ENCODE data around the gene PSMD3.

PSMD3 gene

GRCh38 chr17:40024901-40025300 lies 44.3 kb downstream of the PSMD3 start:
- Histone ChIP-seq H3K27me3 (ENCODE audit: insufficient read depth, low read length) (no peaks in the 10 kb centered on the region), H3K9me3 (ENCODE audit: low read length) (no peaks in the 10 kb centered on the region), H3K4me3 (ENCODE audit: low read length) (no peak overlapping the region), H2AFZ (ENCODE audit: low read depth, low read length) (no peak overlapping the region), H3K4me1 (ENCODE audit: insufficient read depth, low read length) (no peaks in the 10 kb centered on the region), H3K36me3 (ENCODE audit: insufficient read depth, low read length) (peaks cover 71% of the 10 kb centered on the region)

DNA sequence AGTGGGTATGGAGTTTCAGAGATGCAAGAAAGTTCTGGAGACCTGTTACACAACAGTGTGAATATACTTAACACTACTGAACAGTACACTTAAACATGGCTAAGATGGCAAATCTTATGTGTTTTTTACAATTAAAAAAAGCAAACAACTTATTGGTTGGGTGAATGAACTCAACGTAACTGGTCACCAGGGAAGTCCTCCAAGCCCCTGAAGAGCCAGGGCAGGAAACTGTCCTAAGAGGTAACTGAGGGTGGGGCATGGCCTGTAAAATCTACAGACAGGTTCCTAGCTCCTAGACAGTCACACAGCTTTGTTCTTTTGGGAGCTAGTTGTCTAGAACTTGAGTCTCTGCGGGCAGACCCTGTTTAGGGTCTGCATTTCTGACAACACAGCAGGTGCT lies 45.0 kb downstream of the PSMD3 start:
- no peaks in the 10 kb centered on the region for H3K9me3 ChIP-seq (ENCODE audit: low read length)
- no peak overlapping the region for H2AFZ ChIP-seq (ENCODE audit: low read depth, low read length)
- H3K4me3 ChIP-seq (ENCODE audit: low read length): no peak overlapping the region
- no peaks in the 10 kb centered on the region for H3K27me3 ChIP-seq (ENCODE audit: insufficient read depth, low read length)
- H3K4me1 ChIP-seq (ENCODE audit: insufficient read depth, low read length): no peaks in the 10 kb centered on the region
- peaks cover 70% of the 10 kb centered on the region for H3K36me3 ChIP-seq (ENCODE audit: insufficient read depth, low read length)

- Histone ChIP-seq H3K4me3 (ENCODE audit: low read length) (no peak overlapping the region), H2AFZ (ENCODE audit: low read depth, low read length) (no peak overlapping the region), H3K4me1 (ENCODE audit: insufficient read depth, low read length) (no peaks in the 10 kb centered on the region), H3K27me3 (ENCODE audit: insufficient read depth, low read length) (no peaks in the 10 kb centered on the region), H3K9me3 (ENCODE audit: low read length) (no peaks in the 10 kb centered on the region), H3K36me3 (ENCODE audit: insufficient read depth, low read length) (peaks cover 71% of the 10 kb centered on the region)
Measured at GRCh38 chr17:40025991-40026815, 45.6 kb downstream of the PSMD3 start.

- Histone ChIP-seq H2AFZ (ENCODE audit: low read depth, low read length) (no peak overlapping the region), H3K4me1 (ENCODE audit: insufficient read depth, low read length) (no peaks in the 10 kb centered on the region), H3K36me3 (ENCODE audit: insufficient read depth, low read length) (peaks cover 72% of the 10 kb centered on the region), H3K27me3 (ENCODE audit: insufficient read depth, low read length) (no peaks in the 10 kb centered on the region), H3K4me3 (ENCODE audit: low read length) (no peak overlapping the region), H3K9me3 (ENCODE audit: low read length) (no peaks in the 10 kb centered on the region)
Measured at GRCh38 chr17:40026816-40027613, 46.4 kb downstream of the PSMD3 start.

DNA sequence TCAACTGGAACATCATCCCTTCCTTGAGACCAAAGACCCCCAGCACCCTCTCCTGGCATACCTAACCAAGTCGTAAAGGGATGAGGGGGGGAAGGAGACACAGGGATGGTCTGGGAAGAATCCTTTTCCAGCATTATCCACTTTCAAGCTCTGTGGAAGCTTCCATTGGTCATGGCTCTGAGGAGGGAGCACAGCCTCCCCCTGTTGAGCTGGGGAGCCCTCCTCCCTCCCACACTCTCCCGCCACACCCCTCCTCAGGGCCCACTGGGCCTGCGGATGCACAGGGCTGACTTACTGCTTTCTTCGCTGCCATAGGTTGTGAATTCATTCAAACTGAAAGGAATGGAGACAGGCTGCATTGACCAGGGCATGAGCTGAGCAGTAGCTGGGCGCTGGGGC lies 47.0 kb downstream of the PSMD3 start:
- Histone ChIP-seq H3K4me3 (ENCODE audit: low read length) (no peak overlapping the region), H3K36me3 (ENCODE audit: insufficient read depth, low read length) (peaks cover 72% of the 10 kb centered on the region), H3K4me1 (ENCODE audit: insufficient read depth, low read length) (no peaks in the 10 kb centered on the region), H2AFZ (ENCODE audit: low read depth, low read length) (no peak overlapping the region), H3K27me3 (ENCODE audit: insufficient read depth, low read length) (no peaks in the 10 kb centered on the region), H3K9me3 (ENCODE audit: low read length) (no peaks in the 10 kb centered on the region)

DNA sequence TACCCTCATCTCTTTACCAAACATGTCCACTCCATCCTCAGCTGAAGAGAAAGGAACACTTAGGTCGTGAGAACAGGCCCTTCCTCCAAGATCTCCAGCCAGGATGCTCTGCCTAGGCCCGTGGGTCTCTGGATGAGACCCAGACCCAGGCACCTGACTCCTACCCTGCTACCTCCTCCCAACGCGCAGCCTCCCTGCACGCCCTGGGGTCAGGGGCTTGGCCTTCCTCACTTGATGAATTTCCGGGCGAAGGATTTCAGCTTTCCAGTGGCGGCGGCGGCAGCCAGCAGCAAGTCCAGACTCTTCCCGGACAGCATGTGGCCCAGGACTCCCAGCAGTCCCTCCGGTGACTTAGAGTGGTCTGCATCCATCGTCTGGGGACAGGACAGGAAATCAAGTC lies 48.0 kb downstream of the PSMD3 start:
- Histone ChIP-seq H3K36me3 (ENCODE audit: insufficient read depth, low read length) (peaks cover 73% of the 10 kb centered on the region), H3K9me3 (ENCODE audit: low read length) (no peaks in the 10 kb centered on the region), H3K4me3 (ENCODE audit: low read length) (no peak overlapping the region), H3K27me3 (ENCODE audit: insufficient read depth, low read length) (no peaks in the 10 kb centered on the region), H2AFZ (ENCODE audit: low read depth, low read length) (no peak overlapping the region), H3K4me1 (ENCODE audit: insufficient read depth, low read length) (no peaks in the 10 kb centered on the region)

GRCh38 chr17:40031706-40032105 lies 51.1 kb downstream of the PSMD3 start:
- Histone ChIP-seq H3K4me1 (ENCODE audit: insufficient read depth, low read length) (no peaks in the 10 kb centered on the region), H3K36me3 (ENCODE audit: insufficient read depth, low read length) (peaks cover 71% of the 10 kb centered on the region), H3K4me3 (ENCODE audit: low read length) (no peak overlapping the region), H3K9me3 (ENCODE audit: low read length) (no peaks in the 10 kb centered on the region), H2AFZ (ENCODE audit: low read depth, low read length) (no peak overlapping the region), H3K27me3 (ENCODE audit: insufficient read depth, low read length) (no peaks in the 10 kb centered on the region)

- Histone ChIP-seq H3K36me3 (ENCODE audit: insufficient read depth, low read length) (peaks cover 68% of the 10 kb centered on the region), H3K4me1 (ENCODE audit: insufficient read depth, low read length) (no peaks in the 10 kb centered on the region), H3K9me3 (ENCODE audit: low read length) (no peaks in the 10 kb centered on the region), H2AFZ (ENCODE audit: low read depth, low read length) (no peak overlapping the region), H3K4me3 (ENCODE audit: low read length) (no peak overlapping the region), H3K27me3 (ENCODE audit: insufficient read depth, low read length) (no peaks in the 10 kb centered on the region)
Measured at GRCh38 chr17:40032322-40033320, 52.0 kb downstream of the PSMD3 start.

DNA sequence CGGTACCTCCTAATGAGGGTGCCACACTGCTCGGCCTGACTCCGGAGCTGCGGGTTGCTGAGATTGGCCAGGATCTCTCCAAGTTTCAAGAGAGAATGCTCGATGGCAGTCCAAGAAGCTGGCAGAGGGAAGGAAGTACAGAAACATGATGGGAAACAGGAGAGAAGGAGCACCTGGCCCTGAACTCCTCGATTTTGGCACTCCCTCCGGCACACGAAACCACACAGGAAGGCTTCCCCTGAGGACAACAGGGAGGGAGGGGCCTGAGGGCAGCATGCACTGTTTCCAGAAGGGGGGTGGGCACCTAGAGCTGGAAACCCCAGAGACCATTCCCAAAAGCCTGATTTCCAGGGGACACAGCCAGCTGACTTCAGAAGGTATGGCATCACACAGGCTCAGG lies 52.7 kb downstream of the PSMD3 start:
- no peaks in the 10 kb centered on the region for H3K4me1 ChIP-seq (ENCODE audit: insufficient read depth, low read length)
- H3K4me3 ChIP-seq (ENCODE audit: low read length): no peak overlapping the region
- no peak overlapping the region for H2AFZ ChIP-seq (ENCODE audit: low read depth, low read length)
- H3K27me3 ChIP-seq (ENCODE audit: insufficient read depth, low read length): no peaks in the 10 kb centered on the region
- no peaks in the 10 kb centered on the region for H3K9me3 ChIP-seq (ENCODE audit: low read length)
- H3K36me3 ChIP-seq (ENCODE audit: insufficient read depth, low read length): peaks cover 64% of the 10 kb centered on the region

DNA sequence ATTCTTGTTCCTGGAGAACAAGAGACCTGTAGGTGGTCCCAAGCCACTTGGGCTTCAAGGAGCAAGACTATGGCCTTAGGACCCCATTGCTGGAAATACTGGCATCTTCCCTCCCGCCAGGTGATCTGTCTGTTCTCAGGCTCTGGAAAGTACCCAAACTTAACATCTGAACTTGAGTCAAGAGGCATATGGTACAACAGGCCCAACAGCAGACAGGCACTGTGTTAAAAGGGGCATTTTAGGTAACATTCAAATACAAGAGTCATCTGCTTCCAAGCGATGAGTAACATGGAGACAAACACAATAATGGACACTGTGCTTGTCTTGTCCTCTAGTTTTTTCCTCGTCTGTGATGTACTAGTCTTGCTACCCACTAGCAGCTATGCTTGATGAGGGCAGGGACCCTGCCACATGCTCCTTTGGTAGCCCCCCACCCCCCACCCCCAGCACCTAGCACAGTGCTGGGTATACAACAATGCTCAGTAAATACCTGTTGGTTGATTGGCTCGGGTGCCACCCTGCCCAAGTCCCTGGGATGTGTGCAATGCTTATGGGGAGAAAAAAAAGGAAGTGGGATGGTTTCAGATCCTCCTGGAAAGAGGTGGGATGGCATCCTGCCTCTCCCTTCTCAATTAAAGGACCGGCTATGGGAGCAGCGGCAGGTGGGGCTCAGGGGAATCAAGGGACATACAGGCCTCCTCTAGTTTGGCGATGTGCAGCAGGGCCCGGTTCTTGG lies 54.0 kb downstream of the PSMD3 start:
- no peak overlapping the region for H2AFZ ChIP-seq (ENCODE audit: low read depth, low read length)
- peaks cover 11% of the 10 kb centered on the region for H3K4me1 ChIP-seq (ENCODE audit: insufficient read depth, low read length)
- H3K36me3 ChIP-seq (ENCODE audit: insufficient read depth, low read length): peaks cover 51% of the 10 kb centered on the region
- H3K27me3 ChIP-seq (ENCODE audit: insufficient read depth, low read length): no peaks in the 10 kb centered on the region
- no peak overlapping the region for H3K4me3 ChIP-seq (ENCODE audit: low read length)
- no peaks in the 10 kb centered on the region for H3K9me3 ChIP-seq (ENCODE audit: low read length)

DNA sequence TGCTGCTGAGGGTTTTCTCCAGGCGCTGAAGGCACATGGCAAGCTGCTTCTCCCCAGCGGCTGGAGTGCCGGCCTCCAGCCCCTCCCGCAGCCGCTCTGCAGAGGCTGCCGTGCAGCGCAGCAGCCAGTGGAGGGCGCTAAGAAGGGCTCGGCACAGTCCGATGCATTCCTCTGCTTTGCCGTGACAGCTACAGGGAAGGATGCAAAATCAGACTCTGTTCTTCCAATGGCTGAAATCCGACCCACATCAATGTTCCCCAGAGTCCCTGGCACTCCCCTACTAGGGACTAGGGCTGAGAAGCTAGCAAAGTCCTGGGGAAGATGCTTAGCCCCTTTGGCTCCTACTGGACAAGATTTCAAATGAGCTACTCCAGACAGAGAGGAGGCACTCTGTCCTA lies 54.6 kb downstream of the PSMD3 start:
- no peaks in the 10 kb centered on the region for H3K27me3 ChIP-seq (ENCODE audit: insufficient read depth, low read length)
- H3K36me3 ChIP-seq (ENCODE audit: insufficient read depth, low read length): peaks cover 47% of the 10 kb centered on the region
- no peaks in the 10 kb centered on the region for H3K9me3 ChIP-seq (ENCODE audit: low read length)
- no peak overlapping the region for H3K4me3 ChIP-seq (ENCODE audit: low read length)
- no peak overlapping the region for H2AFZ ChIP-seq (ENCODE audit: low read depth, low read length)
- peaks cover 11% of the 10 kb centered on the region for H3K4me1 ChIP-seq (ENCODE audit: insufficient read depth, low read length)

DNA sequence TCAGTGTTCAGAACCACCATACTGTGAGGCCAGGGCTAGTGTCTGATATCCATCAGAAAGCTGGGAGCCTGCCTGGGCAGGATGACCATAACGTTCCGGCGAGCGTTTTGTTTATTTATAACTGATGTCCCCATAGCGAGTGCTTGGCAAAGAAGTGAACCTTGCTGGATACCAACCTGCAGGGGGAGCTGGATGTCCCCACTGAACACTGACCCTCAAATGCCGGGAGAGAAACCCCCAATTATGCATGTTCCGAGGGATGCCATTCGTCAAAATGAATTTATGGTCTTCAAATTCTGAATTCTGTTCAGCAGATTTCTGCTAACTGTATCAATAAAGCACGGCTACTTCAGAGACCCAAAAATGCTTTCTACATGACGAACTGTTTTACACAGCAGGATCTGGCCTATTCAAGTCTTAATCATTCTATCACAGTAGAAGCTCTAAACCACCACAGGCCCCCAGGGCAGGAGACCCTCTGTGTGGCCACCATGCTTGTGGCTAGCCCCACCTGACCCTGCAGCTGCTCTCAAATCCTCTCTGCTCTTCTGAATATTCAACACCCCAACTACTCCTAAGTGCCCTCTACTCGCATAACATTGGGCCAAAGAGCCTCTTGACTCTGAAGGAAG lies 58.4 kb downstream of the PSMD3 start:
- Histone ChIP-seq H3K36me3 (ENCODE audit: insufficient read depth, low read length) (peaks cover 23% of the 10 kb centered on the region), H3K4me3 (ENCODE audit: low read length) (no peak overlapping the region), H3K27me3 (ENCODE audit: insufficient read depth, low read length) (no peaks in the 10 kb centered on the region), H2AFZ (ENCODE audit: low read depth, low read length) (no peak overlapping the region), H3K9me3 (ENCODE audit: low read length) (no peaks in the 10 kb centered on the region), H3K4me1 (ENCODE audit: insufficient read depth, low read length) (peaks cover 11% of the 10 kb centered on the region)
